Loucy (cell line): ENCODE data around the gene PRKAG3.

Experiments used
- H2AFZ ChIP-seq: fragments of 200-600 bp; sonication (generic); 2 replicates; pipeline ENCODE4 v1.6.0; 2016; ENCODE audit warnings: antibody characterized with exemption, mild to moderate bottlenecking, low read length, moderate library complexity
- H3F3A ChIP-seq: fragments of 200-600 bp; 2 replicates; pipeline ENCODE4 v1.6.0; 2016; ENCODE audit warnings: antibody characterized with exemption, low read depth, mild to moderate bottlenecking
- H3K27me3 ChIP-seq: fragments of 200-600 bp; sonication (generic); 2 replicates; pipeline ENCODE4 v1.6.1; 2014; ENCODE audit warnings: low read length, mild to moderate bottlenecking; ENCODE audit not compliant: insufficient read depth, poor library complexity, severe bottlenecking
- H3K36me3 ChIP-seq: fragments of 200-600 bp; sonication (generic); 2 replicates; pipeline ENCODE4 v1.6.1; 2016; ENCODE audit warnings: low read length; ENCODE audit not compliant: insufficient read depth
- H3K4me1 ChIP-seq: fragments of 200-600 bp; sonication (generic); 2 replicates; pipeline ENCODE4 v1.5.1; 2014; ENCODE audit warnings: low read length, mild to moderate bottlenecking; ENCODE audit not compliant: insufficient read depth, poor library complexity, severe bottlenecking
- H3K4me2 ChIP-seq: fragments of 200-600 bp; sonication (generic); 2 replicates; pipeline ENCODE4 v1.6.0; 2014; ENCODE audit warnings: antibody characterized with exemption, low read length, low read depth, mild to moderate bottlenecking; ENCODE audit not compliant: poor library complexity, severe bottlenecking
- H3K4me3 ChIP-seq: fragments of 200-600 bp; sonication (generic); 2 replicates; pipeline ENCODE4 v1.5.1; 2014; ENCODE audit warnings: low read length, mild to moderate bottlenecking, mixed read lengths; ENCODE audit not compliant: poor library complexity, severe bottlenecking
- H3K79me2 ChIP-seq: fragments of 200-600 bp; sonication (generic); 2 replicates; pipeline ENCODE4 v1.6.1; 2014; ENCODE audit warnings: low read length; ENCODE audit not compliant: insufficient read depth
- H3K9ac ChIP-seq: fragments of 200-600 bp; sonication (generic); 2 replicates; pipeline ENCODE4 v1.6.0; 2014; ENCODE audit warnings: mild to moderate bottlenecking, low read depth, low read length, moderate library complexity; ENCODE audit not compliant: poor library complexity, severe bottlenecking
- H3K9me2 ChIP-seq: fragments of 200-600 bp; sonication (generic); replicated peaks from 2 replicates; pipeline ENCODE4 v1.6.1; 2016; ENCODE audit warnings: low read depth, low read length, mixed read lengths
- H3K9me3 ChIP-seq: fragments of 200-600 bp; sonication (generic); 2 replicates; pipeline ENCODE4 v1.6.1; 2014; ENCODE audit warnings: mild to moderate bottlenecking, antibody characterized with exemption, low read length, low read depth; ENCODE audit not compliant: insufficient read depth
- H4K20me1 ChIP-seq: fragments of 200-600 bp; sonication (generic); 2 replicates; pipeline ENCODE4 v1.6.0; 2014; ENCODE audit warnings: antibody characterized with exemption, low read length, mild to moderate bottlenecking; ENCODE audit not compliant: insufficient read depth, poor library complexity, severe bottlenecking
- EZH2phosphoT487 ChIP-seq: fragments of 200-600 bp; IDR thresholded peaks from 2 replicates; pipeline ENCODE4 v1.6.1; 2018; ENCODE audit warnings: antibody characterized with exemption, mild to moderate bottlenecking, moderate library complexity, borderline replicate concordance
- TF ChIP-seq, protein P1 (sequence below): fragments of 200-600 bp; sonication (generic); conservative IDR thresholded peaks from 2 replicates; pipeline ENCODE4 v1.5.1; 2014; ENCODE audit warnings: mild to moderate bottlenecking, antibody characterized with exemption, low read length

PRKAG3 gene

GRCh38 chr2:218839888-218840287 is 8.3 kb upstream of the PRKAG3 start:
- Histone ChIP-seq H3K36me3 (no peaks in the 10 kb centered on the region), H3K4me2 (no peak overlapping the region), H3K4me3 (no peak overlapping the region), H3K4me1 (no peaks in the 10 kb centered on the region), H3K9ac (no peak overlapping the region), H4K20me1 (no peaks in the 10 kb centered on the region), H3K79me2 (no peaks in the 10 kb centered on the region), H3K9me2 (no peaks in the 10 kb centered on the region), H2AFZ (no peak overlapping the region), H3K27me3 (peaks cover 15% of the 10 kb centered on the region), H3F3A (no peaks in the 10 kb centered on the region), H3K9me3 (no peaks in the 10 kb centered on the region)
- TF ChIP-seq, protein P1, sequence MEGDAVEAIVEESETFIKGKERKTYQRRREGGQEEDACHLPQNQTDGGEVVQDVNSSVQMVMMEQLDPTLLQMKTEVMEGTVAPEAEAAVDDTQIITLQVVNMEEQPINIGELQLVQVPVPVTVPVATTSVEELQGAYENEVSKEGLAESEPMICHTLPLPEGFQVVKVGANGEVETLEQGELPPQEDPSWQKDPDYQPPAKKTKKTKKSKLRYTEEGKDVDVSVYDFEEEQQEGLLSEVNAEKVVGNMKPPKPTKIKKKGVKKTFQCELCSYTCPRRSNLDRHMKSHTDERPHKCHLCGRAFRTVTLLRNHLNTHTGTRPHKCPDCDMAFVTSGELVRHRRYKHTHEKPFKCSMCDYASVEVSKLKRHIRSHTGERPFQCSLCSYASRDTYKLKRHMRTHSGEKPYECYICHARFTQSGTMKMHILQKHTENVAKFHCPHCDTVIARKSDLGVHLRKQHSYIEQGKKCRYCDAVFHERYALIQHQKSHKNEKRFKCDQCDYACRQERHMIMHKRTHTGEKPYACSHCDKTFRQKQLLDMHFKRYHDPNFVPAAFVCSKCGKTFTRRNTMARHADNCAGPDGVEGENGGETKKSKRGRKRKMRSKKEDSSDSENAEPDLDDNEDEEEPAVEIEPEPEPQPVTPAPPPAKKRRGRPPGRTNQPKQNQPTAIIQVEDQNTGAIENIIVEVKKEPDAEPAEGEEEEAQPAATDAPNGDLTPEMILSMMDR = no peak
- no peak for TF ChIP-seq EZH2phosphoT487

DNA sequence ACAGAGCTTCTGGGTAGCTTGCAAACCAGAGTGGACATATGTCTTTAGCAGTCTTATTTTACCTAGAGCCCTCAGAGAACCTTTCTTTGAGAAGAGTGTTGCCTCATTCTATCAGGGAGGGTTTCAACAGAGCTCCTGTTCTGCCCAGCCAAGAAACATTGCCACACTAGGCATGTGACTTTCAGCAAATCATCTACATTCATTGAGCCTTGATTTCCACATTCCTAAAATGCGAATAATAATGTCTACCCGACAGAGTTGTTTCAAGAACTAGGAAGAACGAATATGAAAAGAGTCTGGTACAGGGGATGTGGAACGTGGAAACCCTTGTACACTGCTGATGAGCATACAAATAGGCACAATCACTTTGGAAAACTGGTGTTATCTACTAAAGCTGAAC is 7.8 kb upstream of the PRKAG3 start:
- Histone ChIP-seq H3K27me3 (peaks cover 15% of the 10 kb centered on the region), H3K36me3 (no peaks in the 10 kb centered on the region), H3K4me3 (no peak overlapping the region), H3K9ac (no peak overlapping the region), H3K4me1 (no peaks in the 10 kb centered on the region), H3K79me2 (no peaks in the 10 kb centered on the region), H3K9me3 (no peaks in the 10 kb centered on the region), H3K4me2 (no peak overlapping the region), H3K9me2 (no peaks in the 10 kb centered on the region), H4K20me1 (no peaks in the 10 kb centered on the region), H2AFZ (no peak overlapping the region), H3F3A (no peaks in the 10 kb centered on the region)
- no peak for TF ChIP-seq EZH2phosphoT487
- TF ChIP-seq, protein P1 = no peak

GRCh38 chr2:218837495-218837894 is 5.9 kb upstream of the PRKAG3 start:
- Histone ChIP-seq H3K9me2 (no peaks in the 10 kb centered on the region), H3K4me3 (no peak overlapping the region), H3K36me3 (no peaks in the 10 kb centered on the region), H3K4me2 (no peak overlapping the region), H3K9me3 (no peaks in the 10 kb centered on the region), H3K27me3 (peaks cover 15% of the 10 kb centered on the region), H2AFZ (no peak overlapping the region), H3K79me2 (no peaks in the 10 kb centered on the region), H3K9ac (no peak overlapping the region), H4K20me1 (no peaks in the 10 kb centered on the region), H3F3A (no peaks in the 10 kb centered on the region), H3K4me1 (no peaks in the 10 kb centered on the region)
- TF ChIP-seq, protein P1 = no peak
- no peak for TF ChIP-seq EZH2phosphoT487
